ELR (cell line): ENCODE measurements around the gene MACROH2A1.
"Not testable (repeated sequence)": the region's sequence is repeated elsewhere in the genome, so short reads cannot be mapped to it uniquely, and the experiment has no call there.

ENCODE experiments used
- DNase-seq: peaks from one replicate; pipeline ENCODE4 v3.0.0-alpha.2; 2015; ENCODE audit warnings: low read depth

MACROH2A1 gene

DNA sequence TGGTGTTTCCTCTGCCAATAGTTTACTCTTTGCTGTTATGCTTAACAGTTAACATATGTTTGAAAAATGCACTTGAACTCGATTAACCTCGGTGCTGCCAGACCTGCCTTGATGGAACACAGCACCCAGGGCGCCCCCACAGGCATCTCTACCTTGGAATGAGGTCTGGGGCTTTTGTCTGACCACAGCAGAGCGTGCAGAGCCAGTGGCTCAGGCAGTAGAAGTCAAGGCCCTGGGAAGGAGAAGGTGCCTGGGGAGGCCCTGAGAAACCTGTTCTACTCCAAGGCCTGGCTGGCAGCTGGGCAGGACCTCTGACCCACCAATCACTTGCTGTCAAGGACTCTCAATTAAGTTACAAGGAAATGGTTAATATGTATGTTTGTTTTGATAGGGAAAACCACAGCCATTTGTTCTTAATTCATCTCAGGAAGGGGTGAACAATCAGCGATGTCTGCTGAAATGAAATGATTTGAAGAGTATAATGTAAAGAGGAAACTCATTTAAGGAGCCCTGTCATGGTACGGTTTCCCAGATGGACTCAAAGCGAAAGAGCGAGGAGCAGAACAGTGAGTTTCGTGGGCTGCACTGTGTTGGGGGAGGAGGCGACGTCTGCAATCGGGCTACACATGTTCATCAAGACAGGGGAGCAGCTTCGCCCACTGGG lies 21.9 kb downstream of the MACROH2A1 start:
- DNase-seq: no peak

DNA sequence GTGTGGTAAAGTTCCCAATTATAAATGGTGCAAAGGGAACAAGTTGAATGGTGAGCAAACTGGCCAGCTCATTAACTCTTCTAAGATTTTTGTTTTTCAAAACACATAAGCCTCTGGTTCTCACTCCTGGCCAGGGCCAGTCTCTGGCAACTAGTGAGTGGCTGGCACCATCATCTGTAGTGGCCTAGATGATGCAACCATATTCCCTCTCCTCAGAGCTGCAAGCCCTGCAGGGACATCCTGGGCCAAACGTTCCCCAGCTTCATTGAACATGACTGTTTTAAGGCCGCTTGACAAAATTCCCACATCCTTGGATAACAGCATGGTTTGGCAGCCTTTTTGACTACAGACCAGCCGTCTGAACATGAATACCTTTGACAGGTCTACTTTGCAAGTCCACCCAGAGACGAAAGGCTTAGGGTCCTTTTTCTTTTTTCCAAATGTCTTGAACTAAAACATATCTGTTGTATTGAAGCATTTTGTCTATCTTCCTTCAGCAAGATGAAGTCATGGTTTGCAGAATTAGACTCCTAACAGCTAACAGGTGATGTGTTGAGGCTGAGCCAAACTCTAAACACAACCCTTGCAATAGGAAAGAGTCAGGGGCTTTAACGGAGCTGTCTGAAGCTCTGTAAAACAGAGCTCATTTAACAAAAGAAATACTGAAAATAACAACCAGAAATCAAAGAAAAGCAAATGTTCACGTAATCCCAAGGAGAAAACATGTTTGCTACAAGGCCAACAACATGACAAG lies 23.8 kb downstream of the MACROH2A1 start:
- no peak for DNase-seq

DNA sequence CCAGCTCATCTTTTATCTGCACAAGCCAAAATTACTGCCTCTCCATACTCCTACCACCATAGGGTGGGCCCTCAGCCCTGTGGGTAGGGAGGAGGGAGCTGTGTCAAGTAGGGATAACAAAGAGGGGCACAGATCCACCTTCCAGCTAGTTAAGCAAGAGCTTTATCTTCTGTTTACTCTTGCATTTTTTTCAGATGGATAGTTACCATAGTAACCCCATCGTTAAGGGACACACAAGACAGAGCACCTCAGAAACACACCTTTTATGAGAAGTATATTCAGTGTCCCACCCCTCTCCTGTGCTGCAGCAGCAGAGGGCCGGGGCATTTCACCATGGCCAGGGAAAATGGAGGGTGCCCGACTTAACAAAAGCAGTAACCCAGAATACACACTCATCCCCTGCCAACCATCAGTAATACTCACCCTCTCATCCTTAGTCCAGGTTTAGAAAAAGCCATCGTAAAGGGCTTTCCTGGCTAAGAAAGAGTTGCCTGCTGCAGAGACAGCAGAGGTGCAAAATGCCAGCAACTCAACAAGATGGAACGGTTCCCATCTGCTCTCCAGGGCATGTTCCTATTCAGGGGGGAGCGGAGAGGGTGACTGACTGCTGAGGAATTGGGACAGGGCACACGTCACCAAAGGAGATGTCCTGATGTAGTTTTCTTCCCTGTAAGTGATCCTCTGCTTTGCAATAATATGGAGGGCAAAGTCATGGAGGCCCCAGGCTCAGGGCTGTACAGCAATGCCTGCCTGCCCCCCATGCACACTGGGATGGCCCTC lies 25.1 kb downstream of the MACROH2A1 start:
- DNase-seq: no peak

DNA sequence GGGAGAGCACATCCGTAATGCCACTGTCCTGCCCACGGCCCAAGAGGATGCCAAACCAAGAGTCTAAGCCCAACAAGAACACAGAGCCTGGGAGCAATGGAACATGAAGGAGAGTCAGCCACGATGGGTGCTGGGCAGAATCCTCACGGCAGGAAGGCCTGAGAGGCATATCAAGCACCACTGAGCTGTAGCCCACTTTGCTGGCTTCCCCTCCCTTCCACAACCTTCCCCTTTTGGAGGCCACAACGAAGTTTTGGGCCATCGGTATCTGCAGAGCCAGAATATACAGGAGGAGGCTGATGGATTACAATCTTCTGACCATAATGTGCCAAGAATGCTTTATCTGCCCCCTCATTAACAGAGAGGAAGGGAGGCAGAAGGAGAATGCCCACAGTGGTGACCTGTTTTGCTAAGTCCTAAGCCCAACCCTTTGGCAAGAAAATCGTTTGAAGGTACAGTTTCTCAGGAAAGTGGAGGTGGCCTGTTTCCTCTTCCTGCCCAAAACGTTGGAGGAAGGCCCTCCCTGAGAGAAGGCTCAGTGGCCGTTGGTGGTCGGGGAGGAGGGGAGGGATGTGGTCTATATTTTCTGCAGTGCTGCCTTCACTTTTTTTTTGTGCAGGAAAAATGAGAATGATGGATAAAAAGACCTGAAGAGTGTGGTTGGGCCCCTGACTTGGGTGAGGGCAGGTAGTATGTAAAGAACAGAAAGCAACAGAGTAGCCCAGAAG lies 26.2 kb downstream of the MACROH2A1 start:
- no peak for DNase-seq

DNA sequence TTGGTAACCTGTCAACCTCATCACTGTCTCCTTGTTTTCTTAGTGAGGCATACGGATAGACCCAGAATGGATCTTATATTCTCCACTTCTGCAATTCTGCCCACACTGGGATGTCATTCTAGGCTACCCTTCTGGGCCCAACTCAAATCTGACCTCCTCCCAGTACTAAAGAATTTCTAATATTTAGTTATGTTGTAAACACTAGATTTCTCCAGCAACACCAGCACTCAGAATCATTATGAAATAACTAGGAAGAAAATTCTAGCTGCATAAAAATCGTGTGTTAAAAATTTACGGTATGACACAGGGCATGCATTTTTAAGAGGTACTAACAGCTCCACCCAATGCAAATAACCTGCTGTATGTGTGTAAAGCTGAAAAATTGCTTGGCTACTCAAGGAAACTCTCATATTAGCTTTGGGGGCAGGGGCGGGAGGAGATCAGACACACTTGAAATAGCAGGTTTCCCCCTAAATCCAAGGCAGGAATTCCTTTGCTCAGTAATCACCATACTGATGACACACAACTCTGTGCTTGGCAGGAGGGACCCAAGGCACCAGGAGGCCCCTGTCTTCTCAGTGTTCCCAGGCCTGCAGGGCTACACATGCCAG lies 27.3 kb downstream of the MACROH2A1 start:
- DNase-seq: peak; percentile 66

DNA sequence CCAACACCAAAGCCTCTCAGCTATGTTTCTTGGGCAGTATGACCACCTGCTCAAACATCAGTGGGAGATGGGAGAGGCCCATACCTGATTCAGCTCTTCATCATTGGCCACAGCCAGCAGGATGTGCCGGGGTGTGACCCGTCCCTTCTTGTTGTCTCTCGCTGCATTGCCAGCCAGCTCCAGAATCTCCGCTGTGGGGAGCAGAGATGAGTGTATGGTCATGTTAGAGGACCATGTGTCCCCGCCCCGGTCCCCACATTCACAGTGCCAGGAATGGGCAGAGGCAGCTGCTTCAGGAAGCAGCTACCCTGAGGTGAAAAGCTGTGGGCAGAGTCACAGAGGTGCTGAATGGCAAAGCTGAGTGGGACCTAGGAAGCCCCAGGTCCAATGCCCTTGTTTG lies 29.1 kb downstream of the MACROH2A1 start:
- no peak for DNase-seq

DNA sequence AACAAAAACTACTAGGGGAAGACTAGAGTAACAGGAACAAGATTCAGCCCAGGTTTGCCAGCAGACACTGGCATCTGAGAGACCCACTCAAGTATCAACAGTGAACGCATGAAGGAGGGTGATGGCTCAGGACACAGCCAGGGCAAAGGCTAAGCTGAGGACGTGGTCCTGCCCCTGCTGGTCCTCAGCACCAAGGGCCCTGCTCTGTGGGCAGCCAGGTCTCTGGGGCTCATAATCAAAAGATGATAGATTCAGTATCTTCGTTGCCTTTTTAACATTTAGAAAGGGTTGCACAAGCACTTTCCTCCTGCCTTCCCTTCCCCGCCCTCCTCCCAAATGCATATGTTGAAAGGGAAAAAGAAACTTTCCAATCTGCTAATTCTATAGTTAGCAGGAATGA lies 31.5 kb downstream of the MACROH2A1 start:
- no peak for DNase-seq

DNA sequence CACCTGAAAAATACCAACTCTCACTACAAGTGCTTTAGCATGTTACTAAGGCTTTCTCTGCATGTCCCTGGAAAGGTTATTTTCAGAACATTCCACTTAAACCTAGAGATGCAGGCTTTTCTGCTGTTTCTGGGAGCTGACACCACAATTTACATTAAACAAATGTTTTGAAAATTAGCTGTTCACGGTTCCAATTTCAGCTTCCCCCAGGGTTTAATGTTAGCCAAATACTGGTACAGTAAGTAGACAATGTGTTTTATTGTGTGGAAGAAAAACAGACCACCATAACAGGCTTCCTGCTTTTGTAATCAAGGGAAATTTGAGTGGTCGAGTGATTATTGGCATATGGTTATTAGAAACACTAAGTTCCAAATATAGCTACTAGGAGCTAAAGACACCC lies 32.0 kb downstream of the MACROH2A1 start:
- no peak for DNase-seq

DNA sequence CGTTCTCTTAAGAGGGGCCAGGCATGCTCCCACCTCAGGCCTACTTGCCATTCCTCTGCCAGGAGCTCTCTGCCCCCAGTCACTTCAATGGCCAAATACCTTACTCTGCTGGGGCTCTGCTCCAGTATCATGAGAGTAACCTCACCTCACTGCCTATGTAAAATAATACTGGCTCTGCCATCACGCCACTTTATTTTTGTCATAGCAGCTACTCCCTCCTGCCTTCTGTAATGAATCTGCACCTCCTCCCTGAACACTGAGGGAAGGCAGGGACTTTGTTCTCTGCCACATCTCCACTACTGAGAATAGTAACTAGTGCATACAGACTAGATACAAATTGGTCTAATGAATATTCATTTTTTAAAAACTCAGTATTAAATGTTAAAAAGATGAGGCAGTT lies 33.8 kb downstream of the MACROH2A1 start:
- DNase-seq: no peak

DNA sequence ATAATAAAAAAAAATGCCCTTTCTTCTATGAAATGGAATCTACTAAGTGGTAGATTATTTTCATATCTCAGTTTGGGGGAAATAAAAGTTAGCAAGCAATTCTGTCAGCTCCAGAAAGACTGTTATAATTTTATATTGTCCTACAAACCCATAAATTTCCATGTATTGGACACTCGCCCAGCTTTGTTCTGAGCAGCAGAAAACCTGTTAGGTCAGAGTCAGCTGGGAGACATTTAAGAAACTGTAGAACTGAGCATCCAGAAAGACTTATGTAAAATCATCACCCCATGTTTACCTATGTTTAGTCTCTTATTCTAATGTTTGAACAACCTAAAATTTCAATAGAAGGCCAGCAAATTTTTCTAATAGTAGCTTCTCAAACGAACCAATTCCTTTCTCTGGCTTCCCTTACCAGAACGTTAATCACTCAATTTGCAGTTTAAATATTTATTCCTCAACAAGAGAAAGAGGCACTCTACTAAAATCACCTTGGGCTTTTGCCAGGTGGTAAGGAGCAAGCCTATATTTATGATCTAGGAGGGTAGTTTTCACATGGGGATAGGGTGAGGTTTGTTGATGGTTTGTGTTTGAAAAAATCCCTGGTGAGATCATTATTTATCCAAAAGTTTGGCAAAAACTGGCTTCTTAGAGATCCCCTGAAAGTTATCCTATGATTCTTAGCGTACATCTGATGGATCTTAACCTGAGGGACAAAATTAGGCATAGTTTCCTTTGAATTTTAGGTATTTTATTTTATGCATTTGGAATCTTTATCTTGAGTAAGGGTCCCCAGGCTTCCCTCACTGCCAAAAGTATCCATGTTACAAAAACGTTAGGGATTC lies 34.4 kb downstream of the MACROH2A1 start:
- DNase-seq: no peak

DNA sequence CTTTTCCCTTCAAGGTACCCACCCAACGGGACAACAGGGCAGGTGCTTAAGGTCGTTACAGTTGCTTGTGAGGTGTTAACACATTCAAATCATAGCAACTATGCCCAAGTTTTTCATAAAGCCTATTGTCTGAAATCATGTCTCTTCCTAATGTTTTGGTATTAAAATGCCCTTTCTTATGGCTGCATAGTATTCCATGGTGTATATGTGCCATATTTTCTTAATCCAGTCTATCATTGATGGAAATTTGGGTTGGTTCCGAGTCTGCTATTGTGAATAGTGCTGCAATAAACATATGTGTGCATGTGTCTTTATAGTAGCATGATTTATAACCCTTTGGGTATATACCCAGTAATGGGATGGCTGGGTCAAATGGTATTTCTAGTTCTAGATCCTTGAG lies 35.7 kb downstream of the MACROH2A1 start:
- DNase-seq: not testable (repeated sequence)

DNA sequence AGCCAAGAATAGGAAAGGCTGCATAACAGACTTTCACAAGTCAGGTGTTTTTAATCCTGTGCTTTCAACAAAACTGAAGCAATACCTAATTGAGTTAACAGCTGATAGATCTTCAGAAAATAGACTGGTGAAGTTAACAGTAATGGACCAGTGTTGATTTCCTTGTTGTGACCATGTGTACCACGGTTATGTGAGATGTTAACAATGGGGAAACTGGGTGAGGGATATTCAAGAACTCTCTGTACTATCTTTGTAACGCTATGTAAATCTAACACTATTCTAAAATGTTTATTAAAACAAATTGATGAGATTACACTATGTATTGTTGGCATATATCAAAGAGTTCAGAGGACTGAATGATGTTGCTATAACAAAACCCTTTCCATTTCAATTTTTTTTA lies 36.9 kb downstream of the MACROH2A1 start:
- no peak for DNase-seq

DNA sequence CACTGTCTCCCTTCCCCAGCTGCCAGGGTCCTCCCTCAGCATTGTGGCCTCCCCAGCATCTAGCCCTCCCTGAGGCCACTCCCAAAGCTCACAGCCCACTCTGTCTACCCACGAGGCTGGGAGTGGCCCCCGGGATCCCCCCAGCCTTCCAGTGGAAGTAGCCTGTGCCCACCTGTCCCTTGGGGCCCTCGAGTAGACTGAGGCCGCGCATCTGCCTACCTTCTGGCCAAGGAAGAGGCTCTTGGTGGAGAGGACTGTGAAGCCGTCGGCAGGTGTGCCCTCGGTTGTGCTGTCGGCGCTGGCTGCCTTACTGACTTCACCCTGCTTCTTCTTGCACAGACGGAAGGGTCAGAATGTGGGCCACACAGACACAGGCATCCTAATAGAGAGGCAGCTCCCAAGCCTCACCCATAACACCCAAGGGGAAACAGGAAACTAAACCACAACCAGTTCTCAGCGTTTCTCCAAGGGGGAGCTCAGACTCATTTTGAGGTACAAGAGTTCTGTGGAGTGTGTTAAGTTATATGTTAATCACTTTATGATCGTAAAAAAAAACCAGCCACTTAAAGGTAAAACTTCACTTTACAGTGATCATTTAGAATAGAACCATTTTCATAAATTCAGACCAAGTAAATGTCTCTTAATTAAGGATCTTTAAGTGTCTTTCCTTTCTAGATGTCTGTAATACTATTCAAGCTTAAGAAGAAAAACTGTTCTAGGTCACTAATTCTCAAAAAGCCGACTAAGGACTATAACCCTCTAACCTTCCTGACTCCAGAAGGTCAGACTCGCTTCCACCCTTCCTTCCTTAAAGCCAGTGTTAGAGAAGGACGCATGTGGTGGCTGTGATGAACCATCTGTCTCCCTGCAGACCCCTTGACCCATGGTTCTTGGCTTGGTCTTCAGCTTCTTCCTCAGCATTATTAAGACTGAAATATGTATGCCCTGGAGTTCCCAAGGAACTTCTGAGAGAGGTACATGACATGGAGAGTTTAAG lies 38.5 kb downstream of the MACROH2A1 start:
- no peak for DNase-seq

DNA sequence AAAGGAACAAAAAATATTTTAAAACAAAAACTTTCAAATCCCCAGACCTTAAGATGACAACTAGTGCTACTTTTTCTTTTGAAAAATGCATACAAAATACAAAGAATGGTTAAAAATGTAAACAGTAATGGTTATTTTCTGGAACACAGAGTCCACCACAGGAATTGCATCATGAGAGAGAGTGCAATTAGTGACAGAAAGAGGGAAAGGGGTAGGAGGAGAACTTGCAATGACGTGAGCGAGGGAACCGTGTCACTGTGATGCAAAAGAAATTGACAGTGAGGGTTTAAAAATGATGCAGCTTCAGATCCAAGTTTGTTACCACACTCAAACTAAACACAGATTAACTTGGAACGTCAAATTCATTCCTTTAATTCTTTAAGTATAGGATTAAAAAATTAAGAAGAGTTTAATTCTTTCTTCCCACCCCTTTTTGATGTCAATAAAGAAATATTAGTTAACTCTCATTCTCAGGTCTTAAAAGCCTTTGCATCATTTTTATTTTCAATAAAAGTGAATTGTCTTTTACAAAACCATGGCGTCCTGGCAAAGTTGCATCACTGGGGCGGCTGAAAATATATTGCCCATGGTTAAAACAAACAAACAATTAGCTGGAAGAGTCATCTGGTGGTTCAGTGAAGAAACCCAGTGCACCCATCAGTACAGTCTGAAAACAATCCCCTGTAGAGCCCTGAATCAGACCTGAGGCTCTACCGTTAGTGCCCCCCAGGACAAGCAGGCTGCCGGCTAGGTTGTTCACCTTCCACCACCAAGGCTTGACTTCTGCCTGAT lies 39.5 kb downstream of the MACROH2A1 start:
- DNase-seq: no peak

DNA sequence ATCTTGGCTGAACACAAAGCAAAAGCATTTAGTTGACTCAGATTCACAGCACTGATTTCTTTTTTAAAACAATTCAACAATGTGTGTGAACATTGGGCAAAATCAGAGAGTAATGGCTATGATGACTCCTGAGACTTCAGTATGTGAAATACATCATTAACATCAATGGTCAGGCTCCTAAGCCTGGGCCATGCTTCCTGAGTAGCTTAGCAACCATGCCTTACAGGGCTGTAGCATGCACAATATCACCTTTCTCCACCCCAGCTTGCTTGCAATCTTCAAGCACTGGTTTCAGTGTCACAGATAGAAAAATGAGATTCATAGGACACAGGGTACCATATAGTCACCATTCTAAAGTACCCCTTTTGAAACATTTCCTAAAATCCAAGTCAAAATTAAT lies 41.3 kb downstream of the MACROH2A1 start:
- no peak for DNase-seq

DNA sequence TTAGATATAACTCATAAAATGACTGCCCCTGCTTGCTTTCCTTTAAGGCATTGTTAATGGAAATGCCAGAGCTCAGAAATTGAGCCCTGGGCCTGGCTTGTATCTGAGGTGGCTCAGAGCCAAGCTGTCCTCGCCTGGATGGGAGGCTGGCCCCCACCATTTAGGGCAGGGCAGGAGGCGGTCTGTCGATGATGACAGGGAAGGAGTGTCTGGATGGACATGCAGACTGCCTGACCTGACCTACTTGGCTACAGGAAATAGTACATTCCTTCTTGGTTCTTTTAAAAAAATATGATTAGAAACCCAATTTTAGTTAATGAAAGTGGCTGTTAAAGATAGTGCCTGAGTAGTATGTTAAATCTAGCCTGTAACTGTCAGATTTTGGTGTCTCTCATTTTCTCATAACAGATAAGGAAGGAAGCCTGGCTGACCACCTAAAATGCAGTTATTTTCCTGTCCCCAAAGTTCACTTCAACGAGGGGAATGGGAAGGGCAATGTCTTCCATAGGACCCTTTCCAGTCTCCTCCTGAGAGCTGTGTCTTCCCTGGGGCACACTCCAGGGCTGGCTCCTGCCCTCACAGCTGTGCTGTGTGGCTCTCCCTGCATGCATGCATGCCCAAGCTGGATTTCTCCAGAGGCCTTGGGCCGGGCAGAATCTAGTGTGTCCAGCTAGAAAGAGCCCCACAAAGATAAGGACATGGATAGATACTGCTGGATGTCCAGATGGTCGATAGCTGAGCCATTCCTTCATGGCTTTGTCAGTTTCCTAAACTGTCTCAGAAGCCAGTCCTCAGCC lies 42.3 kb downstream of the MACROH2A1 start:
- no peak for DNase-seq

DNA sequence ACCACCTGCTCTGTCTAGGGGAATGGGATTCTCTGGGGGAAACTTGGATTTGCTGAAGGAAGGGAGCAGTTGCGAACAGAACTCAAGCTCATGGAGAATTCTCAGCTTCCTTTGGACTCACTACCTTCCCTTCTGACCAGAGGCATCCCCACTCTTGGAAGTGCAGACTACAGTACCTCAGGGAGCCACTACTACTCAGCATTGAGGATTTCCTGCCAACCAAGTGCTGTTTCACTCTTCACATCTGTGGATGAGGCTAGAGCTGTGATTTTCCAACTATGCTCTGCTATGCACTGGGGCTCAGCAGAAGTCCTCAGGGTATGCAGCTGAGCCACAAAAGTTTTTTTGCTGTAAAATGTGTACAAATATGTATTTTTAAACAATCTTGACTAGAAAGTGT lies 43.9 kb downstream of the MACROH2A1 start:
- DNase-seq: no peak
